Renal cortex interstitium (tissue), 15 donors: Measurements from ENCODE around the gene BGN. TPM values are rescaled to one million over a fixed set of nuclear protein-coding genes. Genes with fewer than 3 reads are reported as not detected.

Experiments
- DNase-seq, 11 donors: peaks; one replicate each; pipeline ENCODE4 v3.0.0-alpha.2; 2013; ENCODE audit warnings: low read depth in 9 of 11, low spot score in 4 of 11; ENCODE audit errors: extremely low read depth in 1 of 11
- long read RNA-seq, 16 experiments: transcript quantifications; one replicate each; lab custom pipeline, GENCODE V29; 2026
- polyA plus RNA-seq, 3 donors: library from polyadenylated mRNA; unstranded; fragments of 120-200 nt; gene quantifications; one replicate each; pipeline ENCODE4 v1.2.1, GENCODE V29; 2013; ENCODE audit not compliant: insufficient read length in 3 of 3

Gene BGN
- polyA plus RNA-seq = 100 to 1,000 TPM; 154 to 178 (median 162) TPM
- long read RNA-seq, donor 1, transcript BGN-201 (8 exons, 2,402 nt) = major isoform, 13 of 137 reads
- long read RNA-seq, donor 1, partial matches to known transcripts = 123 of 137 reads
- long read RNA-seq, donor 1, other reads (novel, unspliced or antisense) = 0 of 137 reads
- long read RNA-seq, donor 2, transcript BGN-201 (8 exons, 2,402 nt) = major isoform, 12 of 33 reads
- long read RNA-seq, donor 2, partial matches to known transcripts = 21 of 33 reads
- long read RNA-seq, donor 2, other reads (novel, unspliced or antisense) = 0 of 33 reads
- long read RNA-seq, donor 3, transcript BGN-201 (8 exons, 2,402 nt) = major isoform, 59 of 179 reads
- long read RNA-seq, donor 3, partial matches to known transcripts = 120 of 179 reads
- long read RNA-seq, donor 3, other reads (novel, unspliced or antisense) = 0 of 179 reads
- long read RNA-seq, donor 4, transcript BGN-201 (8 exons, 2,402 nt) = major isoform, 37 of 78 reads
- long read RNA-seq, donor 4, partial matches to known transcripts = 41 of 78 reads
- long read RNA-seq, donor 4, other reads (novel, unspliced or antisense) = 0 of 78 reads
- long read RNA-seq, donor 5, transcript BGN-201 (8 exons, 2,402 nt) = major isoform, 41 of 147 reads
- long read RNA-seq, donor 5, partial matches to known transcripts = 99 of 147 reads
- long read RNA-seq, donor 5, other reads (novel, unspliced or antisense) = 7 of 147 reads
- long read RNA-seq, donor 6, transcript BGN-201 (8 exons, 2,402 nt) = major isoform, 22 of 73 reads
- long read RNA-seq, donor 6, partial matches to known transcripts = 51 of 73 reads
- long read RNA-seq, donor 6, other reads (novel, unspliced or antisense) = 0 of 73 reads
- long read RNA-seq, donor 7, transcript BGN-201 (8 exons, 2,402 nt) = major isoform, 20 of 50 reads
- long read RNA-seq, donor 7, partial matches to known transcripts = 30 of 50 reads
- long read RNA-seq, donor 7, other reads (novel, unspliced or antisense) = 0 of 50 reads
- long read RNA-seq, donor 8, transcript BGN-201 (8 exons, 2,402 nt) = major isoform, 53 of 98 reads
- long read RNA-seq, donor 8, partial matches to known transcripts = 45 of 98 reads
- long read RNA-seq, donor 8, other reads (novel, unspliced or antisense) = 0 of 98 reads
- long read RNA-seq, donor 9, transcript BGN-201 (8 exons, 2,402 nt) = major isoform, 23 of 66 reads
- long read RNA-seq, donor 9, partial matches to known transcripts = 43 of 66 reads
- long read RNA-seq, donor 9, other reads (novel, unspliced or antisense) = 0 of 66 reads
- long read RNA-seq, donor 10, transcript BGN-201 (8 exons, 2,402 nt) = major isoform, 34 of 49 reads
- long read RNA-seq, donor 10, partial matches to known transcripts = 15 of 49 reads
- long read RNA-seq, donor 10, other reads (novel, unspliced or antisense) = 0 of 49 reads
- long read RNA-seq, donor 11, transcript BGN-201 (8 exons, 2,402 nt) = major isoform, 37 of 51 reads
- long read RNA-seq, donor 11, partial matches to known transcripts = 14 of 51 reads
- long read RNA-seq, donor 11, other reads (novel, unspliced or antisense) = 0 of 51 reads
- long read RNA-seq, donor 12, transcript BGN-201 (8 exons, 2,402 nt) = major isoform, 15 of 15 reads
- long read RNA-seq, donor 12, partial matches to known transcripts = 0 of 15 reads
- long read RNA-seq, donor 12, other reads (novel, unspliced or antisense) = 0 of 15 reads
- long read RNA-seq, donor 13, transcript BGN-201 (8 exons, 2,402 nt) = major isoform, 35 of 278 reads
- long read RNA-seq, donor 13, partial matches to known transcripts = 242 of 278 reads
- long read RNA-seq, donor 13, other reads (novel, unspliced or antisense) = 0 of 278 reads
- long read RNA-seq, donor 14, transcript BGN-201 (8 exons, 2,402 nt) = major isoform, 13 of 22 reads
- long read RNA-seq, donor 14, partial matches to known transcripts = 9 of 22 reads
- long read RNA-seq, donor 14, other reads (novel, unspliced or antisense) = 0 of 22 reads
- long read RNA-seq, donor 15, transcript BGN-201 (8 exons, 2,402 nt) = major isoform, 23 of 23 reads
- long read RNA-seq, donor 15, partial matches to known transcripts = 0 of 23 reads
- long read RNA-seq, donor 15, other reads (novel, unspliced or antisense) = 0 of 23 reads
- long read RNA-seq, donor 16, transcript BGN-201 (8 exons, 2,402 nt) = major isoform, 97 of 138 reads
- long read RNA-seq, donor 16, partial matches to known transcripts = 41 of 138 reads
- long read RNA-seq, donor 16, other reads (novel, unspliced or antisense) = 0 of 138 reads

GRCh38 chrX:153494541-153495361 lies at the start of gene BGN:
BGN (plus strand) TSS chrX:153494980; CDS start chrX:153504632, 9,652 bp downstream.
- DNase-seq = no peak

- DNase-seq = no peak
These were observed 49.5 kb upstream of the BGN start for GRCh38 chrX:153445106-153445855.

GRCh38 chrX:153445856-153446635 lies 48.7 kb upstream of the BGN start, which contains the start of gene TREX2:
TREX2 (minus strand) TSS chrX:153446056; CDS start chrX:153445430, 626 bp downstream.
- DNase-seq = no peak

GRCh38 chrX:153446636-153446936 lies 48.2 kb upstream of the BGN start:
- DNase-seq = no peak

GRCh38 chrX:153446950-153447580 lies 47.7 kb upstream of the BGN start:
- no peak for DNase-seq

GRCh38 chrX:153447581-153447960 lies 47.2 kb upstream of the BGN start:
- DNase-seq = no peak

- DNase-seq = no peak
These were observed 46.0 kb upstream of the BGN start for GRCh38 chrX:153448556-153449367.

GRCh38 chrX:153449368-153450113 lies 45.2 kb upstream of the BGN start:
- DNase-seq = no peak

- DNase-seq = no peak
These were observed 44.4 kb upstream of the BGN start for GRCh38 chrX:153450114-153450948.

GRCh38 chrX:153450949-153451277 lies 43.9 kb upstream of the BGN start:
- no peak for DNase-seq

- DNase-seq = no peak
These were observed 39.8 kb upstream of the BGN start for GRCh38 chrX:153454901-153455550.

GRCh38 chrX:153455571-153455970 lies 39.2 kb upstream of the BGN start:
- DNase-seq = no peak
